Activated CD8-positive, alpha-beta memory T cell treated with anti-CD3 and anti-CD28 coated beads for 36 hours (primary cell): ENCODE measurements around the gene RAB23. TPM values are rescaled to one million over a fixed set of nuclear protein-coding genes. Genes with fewer than 3 reads are reported as not detected.

Source experiments
- CTCF ChIA-PET: fragments of 350-600 bp; sonication (Branson Sonifier 250); formaldehyde crosslinking; loops from one replicate; lab custom pipeline; 2021; ENCODE audit warnings: antibody characterized with exemption; lab: Charles Lee
- POLR2A ChIA-PET: fragments of 350-600 bp; sonication (Branson Sonifier 250); formaldehyde crosslinking; loops from one replicate; lab custom pipeline; 2021; ENCODE audit warnings: antibody characterized with exemption; lab: Charles Lee
- total RNA-seq, 2 experiments: library from RNA; stranded (reverse); gene quantifications; one replicate each; pipeline ENCODE4 v1.2.3, GENCODE V29; 2021

RAB23 gene
- total RNA-seq, 2 experiments from 2014 or later: 4.0 to 4.1 TPM

- CTCF ChIA-PET: no interaction called here
- POLR2A ChIA-PET: interaction anchor here (1.1 kb wide), 1 partner anchor 11 kb away, joined by 3 read pairs; no protein-coding TSS in a partner anchor
Observed at GRCh38 chr6:57147955-57148858, 73.9 kb downstream of the RAB23 start.

DNA sequence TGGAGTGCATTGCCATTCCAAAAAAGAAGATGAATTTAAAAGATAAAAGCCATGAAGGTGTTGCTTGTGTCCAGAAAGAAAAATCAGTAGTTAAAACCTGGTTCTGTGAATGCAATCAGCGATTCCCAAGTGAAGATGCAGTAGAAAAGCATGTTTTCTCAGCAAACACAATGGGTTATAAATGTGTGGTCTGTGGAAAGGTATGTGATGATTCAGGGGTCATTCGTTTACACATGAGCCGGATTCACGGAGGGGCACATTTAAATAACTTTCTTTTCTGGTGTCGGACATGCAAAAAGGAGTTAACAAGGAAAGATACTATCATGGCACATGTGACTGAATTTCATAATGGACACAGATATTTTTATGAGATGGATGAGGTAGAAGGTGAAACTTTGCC is 74.7 kb downstream of the RAB23 start:
- CTCF ChIA-PET: no interaction called here
- POLR2A ChIA-PET: interaction anchor here (1.1 kb wide), 1 partner anchor 10 kb away, joined by 3 read pairs; no protein-coding TSS in a partner anchor

DNA sequence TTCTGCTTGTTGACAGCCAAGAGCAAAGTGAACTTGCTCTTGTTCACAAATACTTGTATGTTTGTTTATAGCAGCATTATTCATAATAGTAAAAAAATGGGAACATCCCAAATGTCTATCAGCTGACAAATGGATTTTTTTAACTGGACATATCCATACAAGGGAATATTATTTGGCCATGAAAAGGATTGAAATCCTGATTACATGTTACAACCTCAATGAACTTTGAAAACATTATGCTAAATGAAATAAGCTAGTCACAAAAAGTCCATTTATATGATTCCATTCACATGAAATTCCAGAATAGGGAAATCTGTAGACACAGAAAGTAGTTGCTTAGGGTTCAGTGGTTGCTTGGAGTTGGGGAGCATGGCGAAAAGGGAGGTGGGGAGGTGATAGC is 78.4 kb downstream of the RAB23 start:
- ChIA-PET CTCF (interaction anchor here (0.6 kb wide), 1 partner anchor 11 kb away, joined by 3 read pairs; no protein-coding TSS in a partner anchor), POLR2A (no interaction called here)

GRCh38 chr6:57142178-57142525 is 80.0 kb downstream of the RAB23 start:
- CTCF ChIA-PET: no interaction called here
- POLR2A ChIA-PET: no interaction called here

- POLR2A ChIA-PET: no interaction called here
- CTCF ChIA-PET: no interaction called here
Observed at GRCh38 chr6:57141451-57142177, 80.5 kb downstream of the RAB23 start.

GRCh38 chr6:57138026-57138425 is 84.1 kb downstream of the RAB23 start:
- POLR2A ChIA-PET: interaction anchor here (0.5 to 1.0 kb wide), 2 partner anchors 10 to 43 kb away, joined by 3 to 7 read pairs; no protein-coding TSS in a partner anchor
- CTCF ChIA-PET: no interaction called here

DNA sequence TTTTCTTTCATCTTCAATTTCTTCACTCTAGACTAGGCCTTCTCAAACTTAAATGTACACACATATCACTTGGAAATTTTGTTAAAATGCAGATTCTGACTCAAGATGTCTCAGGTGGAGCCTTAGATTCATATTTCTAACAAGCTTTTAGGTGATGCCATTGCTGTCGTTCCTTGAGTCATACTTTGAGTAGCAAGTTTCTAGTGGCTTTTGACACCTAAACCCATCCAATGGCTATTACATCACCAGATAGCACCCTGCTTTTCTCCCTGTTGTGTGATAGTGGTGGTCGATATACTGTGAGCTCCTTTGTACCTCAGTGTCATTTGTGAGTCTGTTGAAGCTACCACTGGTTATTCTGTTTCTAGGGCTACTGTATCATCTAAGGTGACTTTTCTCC is 84.8 kb downstream of the RAB23 start:
- POLR2A ChIA-PET: interaction anchor here (0.5 to 1.0 kb wide), 2 partner anchors 10 to 42 kb away, joined by 3 to 7 read pairs; no protein-coding TSS in a partner anchor
- CTCF ChIA-PET: no interaction called here

Other genes starting within 250 kb of the RAB23 start
- 10 to 100 TPM; 16.0 to 17.7 TPM for gene KIAA1586, start 175.6 kb downstream of the RAB23 start, total RNA-seq
- gene ZNF451, start 132.1 kb downstream of the RAB23 start, total RNA-seq: 10 to 100 TPM; 48.7 to 50.6 TPM
- gene BAG2, start 50.0 kb downstream of the RAB23 start, total RNA-seq: 10 to 100 TPM; 11.7 to 12.5 TPM
- 10 to 100 TPM; 36.0 to 38.1 TPM for gene PRIM2, start 95.3 kb upstream of the RAB23 start, total RNA-seq